ENCODE results near the gene ELMOD1. TPM values are rescaled to one million over a fixed set of nuclear protein-coding genes. Genes with fewer than 3 reads are reported as not detected.

ELMOD1 gene
- total RNA-seq, 2 experiments from 2014 or later = not detected

GRCh38 chr11:107566569-107566968 lies 24.4 kb upstream of the ELMOD1 start:
- intact Hi-C loops (cut with DNase I, micrococcal nuclease) = loop anchor here (2.0 to 10.0 kb wide), 3 partner anchors 110 to 441 kb away; partner anchors contain the start of genes CUL5 (in 1 of the 2) and CWF19L2 (in 1 of the 2)
- Mint-ChIP-seq H3K27me3 (peaks cover 3% of the 10 kb centered on the region), H3K4me1 (ENCODE audit: low read depth) (peaks cover 48% of the 10 kb centered on the region), H3K36me3 (ENCODE audit: low read depth) (peaks cover 15% of the 10 kb centered on the region), H3K4me3 (peak overlapping the region; percentile 91), H3K27ac (peak overlapping the region; percentile 85), H3K9me3 (no peaks in the 10 kb centered on the region)
- ATAC-seq (ENCODE audit: poor library complexity) = no peak
- TF ChIP-seq, protein P1, sequence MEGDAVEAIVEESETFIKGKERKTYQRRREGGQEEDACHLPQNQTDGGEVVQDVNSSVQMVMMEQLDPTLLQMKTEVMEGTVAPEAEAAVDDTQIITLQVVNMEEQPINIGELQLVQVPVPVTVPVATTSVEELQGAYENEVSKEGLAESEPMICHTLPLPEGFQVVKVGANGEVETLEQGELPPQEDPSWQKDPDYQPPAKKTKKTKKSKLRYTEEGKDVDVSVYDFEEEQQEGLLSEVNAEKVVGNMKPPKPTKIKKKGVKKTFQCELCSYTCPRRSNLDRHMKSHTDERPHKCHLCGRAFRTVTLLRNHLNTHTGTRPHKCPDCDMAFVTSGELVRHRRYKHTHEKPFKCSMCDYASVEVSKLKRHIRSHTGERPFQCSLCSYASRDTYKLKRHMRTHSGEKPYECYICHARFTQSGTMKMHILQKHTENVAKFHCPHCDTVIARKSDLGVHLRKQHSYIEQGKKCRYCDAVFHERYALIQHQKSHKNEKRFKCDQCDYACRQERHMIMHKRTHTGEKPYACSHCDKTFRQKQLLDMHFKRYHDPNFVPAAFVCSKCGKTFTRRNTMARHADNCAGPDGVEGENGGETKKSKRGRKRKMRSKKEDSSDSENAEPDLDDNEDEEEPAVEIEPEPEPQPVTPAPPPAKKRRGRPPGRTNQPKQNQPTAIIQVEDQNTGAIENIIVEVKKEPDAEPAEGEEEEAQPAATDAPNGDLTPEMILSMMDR (IDR thresholded peaks at IDR 0.05) = no peak
- DNase-seq = no peak
- ChIA-PET CTCF (interaction anchor here (2.2 kb wide), 1 partner anchor 17 kb away, joined by 6 read pairs; no protein-coding TSS in a partner anchor), POLR2A (interaction anchor here (1.4 to 1.8 kb wide), 3 partner anchors 24 to 1098 kb away, joined by 3 to 8 read pairs (median 5); partner anchors contain the start of genes CWF19L2 and DDX10)
- peaks cover 16% of the 10 kb centered on the region for H3K4me1 ChIP-seq (ENCODE audit: insufficient read depth, low read length)
- H3K27me3 ChIP-seq (ENCODE audit: control insufficient read depth in 1 of 2, insufficient read depth in 2 of 2, low read length in 2 of 2) = no peaks in the 10 kb centered on the region
- H3K27ac ChIP-seq (ENCODE audit: low read depth in 1 of 2, low read length in 2 of 2) = no peak overlapping the region
- H3K9me3 ChIP-seq (ENCODE audit: control insufficient read depth in 1 of 2, insufficient read depth in 1 of 2, low read length in 2 of 2) = no peaks in the 10 kb centered on the region
- H3K36me3 ChIP-seq (ENCODE audit: insufficient read depth, low read length) = no peaks in the 10 kb centered on the region
- H3K4me3 ChIP-seq (ENCODE audit: low read length) = no peak overlapping the region

DNA sequence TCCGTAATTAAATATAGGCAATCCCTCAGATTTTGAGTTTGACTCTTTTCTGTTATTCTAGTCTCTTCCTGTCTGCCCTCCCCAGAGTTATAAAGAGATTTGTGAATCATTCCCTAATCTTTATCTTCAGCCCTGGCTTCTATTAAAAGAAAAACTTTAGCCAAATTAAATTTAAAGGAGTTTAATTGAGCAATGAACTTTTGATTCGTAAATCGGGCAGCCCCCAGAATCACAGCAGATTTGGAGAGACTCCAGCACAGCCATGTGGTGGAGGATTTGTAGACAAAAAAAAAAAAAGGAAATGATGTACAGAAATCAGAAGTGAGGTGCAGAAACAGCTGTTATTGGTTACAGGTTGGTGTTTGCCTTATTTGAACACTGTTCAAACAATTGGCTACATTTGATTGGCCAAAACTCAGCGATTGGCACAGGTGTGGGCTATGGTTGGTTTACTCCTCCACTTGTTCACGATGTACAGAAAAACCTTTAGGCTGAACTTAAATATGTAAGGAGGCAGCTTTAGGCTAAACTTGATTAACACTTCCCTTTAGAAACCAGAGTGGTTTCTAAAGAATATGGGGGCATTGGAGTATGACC lies 23.1 kb upstream of the ELMOD1 start:
- H3K27me3 Mint-ChIP-seq = peaks cover 10% of the 10 kb centered on the region
- no peak overlapping the region for H3K27ac ChIP-seq (ENCODE audit: low read depth in 1 of 2, low read length in 2 of 2)
- H3K27me3 ChIP-seq (ENCODE audit: control insufficient read depth in 1 of 2, insufficient read depth in 2 of 2, low read length in 2 of 2) = no peaks in the 10 kb centered on the region
- peaks cover 8% of the 10 kb centered on the region for H3K36me3 Mint-ChIP-seq (ENCODE audit: low read depth)
- no peak overlapping the region for H3K4me3 ChIP-seq (ENCODE audit: low read length)
- ChIA-PET CTCF (no interaction called here), POLR2A (interaction anchor here (1.6 kb wide), 1 partner anchor 110 kb away, joined by 5 read pairs; the partner anchor contains the start of gene CWF19L2)
- no peaks in the 10 kb centered on the region for H3K9me3 ChIP-seq (ENCODE audit: control insufficient read depth in 1 of 2, insufficient read depth in 1 of 2, low read length in 2 of 2)
- H3K4me1 Mint-ChIP-seq (ENCODE audit: low read depth) = peaks cover 41% of the 10 kb centered on the region
- peaks cover 16% of the 10 kb centered on the region for H3K4me1 ChIP-seq (ENCODE audit: insufficient read depth, low read length)
- TF ChIP-seq, protein P1 (IDR thresholded peaks at IDR 0.05) = no peak
- intact Hi-C loops (cut with DNase I, micrococcal nuclease) = loop anchor here (2.0 to 10.0 kb wide), 3 partner anchors 111 to 439 kb away; partner anchors contain the start of genes CUL5 (in 1 of the 2) and CWF19L2 (in 1 of the 2)
- no peak overlapping the region for H3K4me3 Mint-ChIP-seq
- ATAC-seq (ENCODE audit: poor library complexity) = no peak
- no peak for DNase-seq
- no peaks in the 10 kb centered on the region for H3K9me3 Mint-ChIP-seq
- H3K36me3 ChIP-seq (ENCODE audit: insufficient read depth, low read length) = no peaks in the 10 kb centered on the region
- no peak overlapping the region for H3K27ac Mint-ChIP-seq

DNA sequence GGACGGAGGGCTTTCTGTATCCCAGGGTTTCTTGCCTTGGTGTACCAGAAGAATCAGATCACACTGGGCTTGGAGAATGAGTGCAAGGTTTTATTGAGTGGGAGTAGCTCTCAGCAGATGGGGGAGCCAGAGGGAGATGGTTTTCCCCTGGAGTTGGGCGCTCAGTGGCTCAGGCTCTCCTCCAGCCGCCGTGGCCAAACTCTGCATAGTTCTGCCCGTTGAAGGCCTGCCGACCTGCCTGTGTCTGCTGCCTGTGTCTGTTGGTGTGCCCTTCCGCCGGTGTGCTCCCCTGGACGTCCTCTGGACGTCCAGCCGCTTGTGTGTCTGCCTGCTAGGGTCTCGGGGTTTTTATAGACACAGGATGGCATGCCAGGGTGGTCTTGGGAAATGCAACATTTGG lies 20.9 kb upstream of the ELMOD1 start:
- Mint-ChIP-seq H3K4me1 (ENCODE audit: low read depth) (peaks cover 21% of the 10 kb centered on the region), H3K4me3 (no peak overlapping the region), H3K9me3 (no peaks in the 10 kb centered on the region), H3K27me3 (peaks cover 10% of the 10 kb centered on the region), H3K36me3 (ENCODE audit: low read depth) (peaks cover 6% of the 10 kb centered on the region), H3K27ac (no peak overlapping the region)
- ATAC-seq (ENCODE audit: poor library complexity) (no peak), DNase-seq (no peak)
- TF ChIP-seq, protein P1 (IDR thresholded peaks at IDR 0.05) = no peak
- Histone ChIP-seq H3K27ac (ENCODE audit: low read depth in 1 of 2, low read length in 2 of 2) (no peak overlapping the region), H3K36me3 (ENCODE audit: insufficient read depth, low read length) (no peaks in the 10 kb centered on the region), H3K27me3 (ENCODE audit: control insufficient read depth in 1 of 2, insufficient read depth in 2 of 2, low read length in 2 of 2) (no peaks in the 10 kb centered on the region), H3K4me3 (ENCODE audit: low read length) (no peak overlapping the region), H3K9me3 (ENCODE audit: control insufficient read depth in 1 of 2, insufficient read depth in 1 of 2, low read length in 2 of 2) (no peaks in the 10 kb centered on the region), H3K4me1 (ENCODE audit: insufficient read depth, low read length) (peaks cover 8% of the 10 kb centered on the region)
- ChIA-PET CTCF (no interaction called here), POLR2A (no interaction called here)
- intact Hi-C loops (cut with DNase I, micrococcal nuclease) = no loop called here

Data from CD4-positive, alpha-beta T cell (primary cell).